AG04450 (cell line): ENCODE results near the gene HINT1. TPM values are rescaled to one million over a fixed set of nuclear protein-coding genes. Genes with fewer than 3 reads are reported as not detected.
"Not testable (repeated sequence)": the region's sequence is repeated elsewhere in the genome, so short reads cannot be mapped to it uniquely, and the experiment has no call there.

ENCODE experiments used
- CTCF ChIA-PET: fragments of 300-600, 350-600 bp; formaldehyde crosslinking; extraction: SDS; loops from one replicate; lab custom pipeline; 2022; ENCODE audit warnings: antibody characterized with exemption, inconsistent platforms; lab: Charles Lee
- POLR2A ChIA-PET: fragments of 350-600 bp; formaldehyde crosslinking; extraction: SDS; loops from one replicate; lab custom pipeline; 2021; ENCODE audit warnings: antibody characterized with exemption, inconsistent platforms; lab: Yijun Ruan, JAX
- DNase-seq: peaks from one replicate; pipeline ENCODE4 v3.0.0-alpha.2; 2011; ENCODE audit warnings: low read depth, low spot score
- H3K27ac ChIP-seq: one replicate; pipeline ENCODE4 v1.5.1; 2012; ENCODE audit warnings: low read depth, low read length, control low read depth
- H3K27me3 ChIP-seq: one replicate; pipeline ENCODE4 v1.6.0; 2012; ENCODE audit warnings: low read length; ENCODE audit not compliant: control insufficient read depth, insufficient read depth
- H3K4me3 ChIP-seq: 2 replicates; pipeline ENCODE4 v1.5.1; 2011; ENCODE audit warnings: mild to moderate bottlenecking, low read depth, low read length, control low read depth
- H3K9me3 ChIP-seq: 2 replicates; pipeline ENCODE4 v1.5.1; 2012; ENCODE audit warnings: low read length; ENCODE audit not compliant: control insufficient read depth, insufficient read depth
- CTCF ChIP-seq: IDR thresholded peaks from 2 replicates; pipeline ENCODE4 v1.5.1; 2011; ENCODE audit warnings: low read depth, low read length, control low read depth, inconsistent platforms
- polyA plus RNA-seq: library from polyadenylated mRNA; depleted of rRNA; stranded (reverse); fragments of >200 nt; gene quantifications from 2 replicates; pipeline ENCODE4 v1.2.3, GENCODE V29; 2011

Gene HINT1
- polyA plus RNA-seq, 1 experiment = 624 TPM

- POLR2A ChIA-PET = no interaction called here
- Histone ChIP-seq H3K27me3 (no peaks in the 10 kb centered on the region), H3K27ac (no peak overlapping the region), H3K9me3 (no peaks in the 10 kb centered on the region), H3K4me3 (no peak overlapping the region)
- CTCF ChIA-PET = no interaction called here
- no peak for DNase-seq
- TF ChIP-seq CTCF = no peak
These were observed 22.0 kb downstream of the HINT1 start for GRCh38 chr5:131142970-131143617.

GRCh38 chr5:131139321-131139720 lies 25.7 kb downstream of the HINT1 start:
- TF ChIP-seq CTCF = no peak
- POLR2A ChIA-PET = no interaction called here
- DNase-seq = no peak
- no peak overlapping the region for H3K4me3 ChIP-seq
- CTCF ChIA-PET = no interaction called here
- no peaks in the 10 kb centered on the region for H3K27me3 ChIP-seq
- H3K27ac ChIP-seq = no peak overlapping the region
- no peaks in the 10 kb centered on the region for H3K9me3 ChIP-seq

- CTCF ChIA-PET, H3K9me3 ChIP-seq, H3K4me3 ChIP-seq, POLR2A ChIA-PET, DNase-seq, H3K27me3 ChIP-seq, H3K27ac ChIP-seq: not testable (repeated sequence)
These were observed 26.6 kb downstream of the HINT1 start for GRCh38 chr5:131138406-131138805.

- CTCF ChIA-PET, H3K4me3 ChIP-seq, POLR2A ChIA-PET: not testable (repeated sequence)
These were observed 32.0 kb downstream of the HINT1 start for GRCh38 chr5:131133091-131133490.

GRCh38 chr5:131129306-131129705 lies 35.8 kb downstream of the HINT1 start:
- no peak for TF ChIP-seq CTCF
- Histone ChIP-seq H3K27ac (no peak overlapping the region), H3K27me3 (no peaks in the 10 kb centered on the region), H3K4me3 (no peak overlapping the region), H3K9me3 (no peaks in the 10 kb centered on the region)
- ChIA-PET POLR2A (no interaction called here), CTCF (no interaction called here)
- no peak for DNase-seq

More at GRCh38 chr5:131133091-131133490, 32.0 kb downstream of the HINT1 start:
- not testable (repeated sequence) for DNase-seq, H3K27ac ChIP-seq, H3K9me3 ChIP-seq, H3K27me3 ChIP-seq

- H3K27ac ChIP-seq, CTCF ChIA-PET, POLR2A ChIA-PET, H3K27me3 ChIP-seq, DNase-seq, H3K9me3 ChIP-seq, H3K4me3 ChIP-seq: not testable (repeated sequence)
These were observed 37.8 kb downstream of the HINT1 start for GRCh38 chr5:131127244-131127643.
